Measurements from ENCODE around the gene APOL1. TPM values are rescaled to one million over a fixed set of nuclear protein-coding genes. Genes with fewer than 3 reads are reported as not detected.

The APOL1 gene
- total and polyA plus RNA-seq, 4 donors, result 7.7 to 129 (median 59.5) TPM

GRCh38 chr22:36236388-36237319 is 16.3 kb upstream of the APOL1 start:
- DNase-seq (ENCODE audit: low spot score), result no peak
- Histone ChIP-seq H3K36me3 (ENCODE audit: control insufficient read depth in 4 of 4, insufficient read depth in 3 of 4, low read depth in 1 of 4, low read length in 3 of 4) (peaks cover 2 to 19% (median 13%) of the 10 kb centered on the region in 4 donors), H3K4me3 (ENCODE audit: low read depth in 1 of 3, low read length in 3 of 3) (no peak overlapping the region), H3K9me3 (ENCODE audit: control insufficient read depth in 4 of 4, low read length in 3 of 4) (no peaks in the 10 kb centered on the region), H3K9ac (ENCODE audit: low read depth in 1 of 2, low read length in 2 of 2) (no peak overlapping the region), H3K4me1 (ENCODE audit: control insufficient read depth in 4 of 4, insufficient read depth in 4 of 4, low read length in 3 of 4) (peaks cover 7 to 59% (median 43%) of the 10 kb centered on the region in 4 donors), H3K27ac (ENCODE audit: low read depth in 1 of 2, low read length in 2 of 2) (peak overlapping the region in 1 of 2 donors; percentile 30), H3K27me3 (ENCODE audit: control insufficient read depth in 4 of 4, insufficient read depth in 4 of 4, low read length in 3 of 4) (no peaks in the 10 kb centered on the region)
- 85% methylated on average over 14 of the region's 14 CpGs for WGBS
- no peak for TF ChIP-seq GABPA (IDR thresholded peaks at IDR 0.05 in 1 of 2, conservative IDR thresholded peaks at IDR 0.05 in 1 of 2)
- no peak for TF ChIP-seq MAX (IDR thresholded peaks at IDR 0.05)
- TF ChIP-seq ZBTB33 (IDR thresholded peaks at IDR 0.05), result no peak
- TF ChIP-seq SP1 (IDR thresholded peaks at IDR 0.05), result no peak
- TF ChIP-seq FOXA2 (IDR thresholded peaks at IDR 0.05), result no peak
- no peak for TF ChIP-seq FOXA1 (IDR thresholded peaks at IDR 0.05)
- TF ChIP-seq CTCF (IDR thresholded peaks at IDR 0.05; ENCODE audit: low read depth, low read length, missing input control), result no peak
- no peak for TF ChIP-seq ATF3 (IDR thresholded peaks at IDR 0.05)
- no peak for TF ChIP-seq REST (IDR thresholded peaks at IDR 0.05)
- TF ChIP-seq HNF4G (IDR thresholded peaks at IDR 0.05), result no peak
- no peak for TF ChIP-seq RAD21 (IDR thresholded peaks at IDR 0.05)
- TF ChIP-seq HNF4A (conservative IDR thresholded peaks at IDR 0.05), result no peak
- no peak for TF ChIP-seq EGR1 (IDR thresholded peaks at IDR 0.05; ENCODE audit: low read depth in 2 of 2)
- no peak for TF ChIP-seq RXRA (IDR thresholded peaks at IDR 0.05)
- no peak for TF ChIP-seq YY1 (IDR thresholded peaks at IDR 0.05)
- TF ChIP-seq NR2F2 (IDR thresholded peaks at IDR 0.05), result no peak
- TF ChIP-seq JUND (IDR thresholded peaks at IDR 0.05), result no peak
